Measurements from ENCODE around the gene OR5C1.
"Not testable (repeated sequence)": the region's sequence is repeated elsewhere in the genome, so short reads cannot be mapped to it uniquely, and the experiment has no call there.

OR5C1 gene

GRCh38 chr9:122788831-122789230 lies at the start of gene OR5C1:
OR5C1 (plus strand) TSS chr9:122788933; CDS start chr9:122788933, 0 bp downstream.
- DNase-seq = no peak

- DNase-seq = no peak
These were observed 46.7 kb upstream of the OR5C1 start, which contains the start of gene OR1L6 for GRCh38 chr9:122742003-122742402. OR1L6 (plus strand) TSS chr9:122742303; CDS start chr9:122749848, 7,545 bp downstream.

GRCh38 chr9:122754825-122755224 lies 33.9 kb upstream of the OR5C1 start:
- no peak for DNase-seq

- no peak for DNase-seq
These were observed 20.9 kb upstream of the OR5C1 start for GRCh38 chr9:122767817-122768216.

GRCh38 chr9:122777052-122777451 lies 11.7 kb upstream of the OR5C1 start:
- DNase-seq = no peak

- no peak for DNase-seq
These were observed 10.7 kb upstream of the OR5C1 start for GRCh38 chr9:122777935-122778627.

- DNase-seq = no peak
These were observed 9.6 kb upstream of the OR5C1 start for GRCh38 chr9:122779181-122779580.

- no peak for DNase-seq
These were observed 8.7 kb upstream of the OR5C1 start for GRCh38 chr9:122780026-122780425.

GRCh38 chr9:122781671-122782070 lies 7.1 kb upstream of the OR5C1 start:
- DNase-seq = no peak

GRCh38 chr9:122785269-122785668 lies 3.5 kb upstream of the OR5C1 start:
- DNase-seq = no peak

- DNase-seq = no peak
These were observed 2.4 kb upstream of the OR5C1 start for GRCh38 chr9:122786338-122786737.

- DNase-seq = no peak
These were observed 718 bp downstream of the OR5C1 start for GRCh38 chr9:122789256-122790046.

GRCh38 chr9:122791872-122792669 lies 3.3 kb downstream of the OR5C1 start:
- no peak for DNase-seq

- no peak for DNase-seq
These were observed 8.8 kb downstream of the OR5C1 start for GRCh38 chr9:122797316-122798063.

GRCh38 chr9:122800066-122801060 lies 11.6 kb downstream of the OR5C1 start, which contains the start of gene OR1K1:
OR1K1 (plus strand) TSS chr9:122800123; CDS start chr9:122800123, 0 bp downstream.
- no peak for DNase-seq

- no peak for DNase-seq
These were observed 17.9 kb downstream of the OR5C1 start for GRCh38 chr9:122806661-122807060.

GRCh38 chr9:122807271-122807900 lies 18.7 kb downstream of the OR5C1 start:
- DNase-seq = no peak

GRCh38 chr9:122808141-122808540 lies 19.4 kb downstream of the OR5C1 start:
- DNase-seq = no peak

GRCh38 chr9:122809261-122809660 lies 20.5 kb downstream of the OR5C1 start:
- DNase-seq = not testable (repeated sequence)

- DNase-seq = peak; percentile 75
These were observed 21.7 kb downstream of the OR5C1 start for GRCh38 chr9:122810306-122810946.
